Neuronal stem cell (in vitro differentiated cells): ENCODE data around the gene PIK3AP1.

Experiments used
- DNase-seq: peaks from one replicate; pipeline ENCODE4 v3.0.0-alpha.2; 2013; ENCODE audit warnings: low spot score
- H2AFZ ChIP-seq: one replicate; pipeline ENCODE4 v1.6.1; 2013; ENCODE audit warnings: mild to moderate bottlenecking, low read length, inconsistent platforms
- H2AK5ac ChIP-seq: 2 replicates; pipeline ENCODE4 v1.6.1; 2013; ENCODE audit warnings: low read depth, mild to moderate bottlenecking, inconsistent platforms, low read length, moderate library complexity, mixed read lengths
- H2BK120ac ChIP-seq: 2 replicates; pipeline ENCODE4 v1.6.1; 2013; ENCODE audit warnings: low read depth, mild to moderate bottlenecking, inconsistent platforms, low read length, moderate library complexity, mixed read lengths
- H2BK12ac ChIP-seq: one replicate; pipeline ENCODE4 v1.6.1; 2013; ENCODE audit warnings: low read length, inconsistent platforms
- H2BK15ac ChIP-seq: 2 replicates; pipeline ENCODE4 v1.6.1; 2013; ENCODE audit warnings: mild to moderate bottlenecking, low read length, inconsistent platforms, mixed read lengths
- H2BK5ac ChIP-seq: one replicate; pipeline ENCODE4 v1.6.1; 2013; ENCODE audit warnings: inconsistent platforms, mild to moderate bottlenecking, low read length, moderate library complexity
- H3K14ac ChIP-seq: one replicate; pipeline ENCODE4 v1.6.1; 2013; ENCODE audit warnings: low read length, inconsistent platforms
- H3K18ac ChIP-seq: 2 replicates; pipeline ENCODE4 v1.6.1; 2013; ENCODE audit warnings: low read length, inconsistent platforms
- H3K23ac ChIP-seq: 2 replicates; pipeline ENCODE4 v1.6.1; 2013; ENCODE audit warnings: low read depth, mild to moderate bottlenecking, mixed read lengths, low read length, inconsistent platforms; ENCODE audit not compliant: poor library complexity
- H3K27ac ChIP-seq: replicated peaks from 3 replicates; pipeline ENCODE4 v1.5.1; 2013; ENCODE audit warnings: low read length, inconsistent platforms
- H3K27me3 ChIP-seq, 3 experiments: 2 replicates each; pipeline ENCODE4 v1.6.1; 2013; ENCODE audit warnings: low read length in 3 of 3, mild to moderate bottlenecking in 2 of 3, inconsistent platforms in 1 of 3, low read depth in 1 of 3, mixed read lengths in 1 of 3, moderate library complexity in 1 of 3; ENCODE audit not compliant: control insufficient read depth in 3 of 3, insufficient read depth in 3 of 3
- H3K36me3 ChIP-seq, 2 donors: replicated peaks in 1 of 2; 2 replicates each; pipeline ENCODE4 v1.6.1; 2013; ENCODE audit warnings: low read length in 2 of 2; ENCODE audit not compliant: control insufficient read depth in 2 of 2, insufficient read depth in 2 of 2
- H3K4ac ChIP-seq: 2 replicates; pipeline ENCODE4 v1.6.1; 2013; ENCODE audit warnings: inconsistent platforms, mild to moderate bottlenecking, low read length, moderate library complexity
- H3K4me1 ChIP-seq, 2 donors: 1 replicate in 1 of 2; 2 replicates in 1 of 2; pipeline ENCODE4 v1.6.1; 2013; ENCODE audit warnings: low read length in 2 of 2, low read depth in 1 of 2; ENCODE audit not compliant: control insufficient read depth in 2 of 2, insufficient read depth in 1 of 2
- H3K4me2 ChIP-seq: one replicate; pipeline ENCODE4 v1.6.1; 2013; ENCODE audit warnings: mild to moderate bottlenecking, low read length, inconsistent platforms; ENCODE audit not compliant: insufficient read depth, poor library complexity, severe bottlenecking
- H3K4me3 ChIP-seq, 2 donors: 2 replicates each; pipeline ENCODE4 v1.5.1; 2013; ENCODE audit warnings: low read length in 2 of 2, mild to moderate bottlenecking in 2 of 2, inconsistent platforms in 1 of 2, moderate library complexity in 1 of 2
- H3K79me1 ChIP-seq: one replicate; pipeline ENCODE4 v1.6.1; 2013; ENCODE audit warnings: low read depth, mild to moderate bottlenecking, inconsistent platforms, low read length, moderate library complexity
- H3K9ac ChIP-seq: one replicate; pipeline ENCODE4 v1.6.1; 2013; ENCODE audit warnings: mild to moderate bottlenecking, low read depth, low read length, inconsistent platforms; ENCODE audit not compliant: poor library complexity
- H3K9me3 ChIP-seq, 2 donors: replicated peaks in 1 of 2; 2 replicates each; pipeline versions ENCODE3 to v1.6.1; 2013; ENCODE audit warnings: low read length in 2 of 2, mild to moderate bottlenecking in 2 of 2, inconsistent platforms in 1 of 2, low read depth in 1 of 2, mixed read lengths in 1 of 2, moderate library complexity in 1 of 2; ENCODE audit not compliant: control insufficient read depth in 2 of 2, insufficient read depth in 1 of 2
- H4K8ac ChIP-seq: one replicate; pipeline ENCODE4 v1.6.1; 2013; ENCODE audit warnings: low read depth, mild to moderate bottlenecking, inconsistent platforms, low read length, moderate library complexity
- H4K91ac ChIP-seq: one replicate; pipeline ENCODE4 v1.6.1; 2013; ENCODE audit warnings: low read length, low read depth, mild to moderate bottlenecking, inconsistent platforms; ENCODE audit not compliant: poor library complexity
- WGBS, 2 donors: extraction: QIAGEN DNeasy Blood & Tissue Kit; methylation state at CpG; one replicate each; pipeline ENCODE4 v1.1.7; 2013; ENCODE audit warnings: missing lambda C conversion rate in 2 of 2, mixed read lengths in 1 of 2; ENCODE audit not compliant: insufficient read length in 2 of 2, insufficient replicate concordance in 1 of 2; ENCODE audit errors: extremely low coverage in 2 of 2; 5-methylcytosine and 5-hydroxymethylcytosine counted together

PIK3AP1 gene

DNA sequence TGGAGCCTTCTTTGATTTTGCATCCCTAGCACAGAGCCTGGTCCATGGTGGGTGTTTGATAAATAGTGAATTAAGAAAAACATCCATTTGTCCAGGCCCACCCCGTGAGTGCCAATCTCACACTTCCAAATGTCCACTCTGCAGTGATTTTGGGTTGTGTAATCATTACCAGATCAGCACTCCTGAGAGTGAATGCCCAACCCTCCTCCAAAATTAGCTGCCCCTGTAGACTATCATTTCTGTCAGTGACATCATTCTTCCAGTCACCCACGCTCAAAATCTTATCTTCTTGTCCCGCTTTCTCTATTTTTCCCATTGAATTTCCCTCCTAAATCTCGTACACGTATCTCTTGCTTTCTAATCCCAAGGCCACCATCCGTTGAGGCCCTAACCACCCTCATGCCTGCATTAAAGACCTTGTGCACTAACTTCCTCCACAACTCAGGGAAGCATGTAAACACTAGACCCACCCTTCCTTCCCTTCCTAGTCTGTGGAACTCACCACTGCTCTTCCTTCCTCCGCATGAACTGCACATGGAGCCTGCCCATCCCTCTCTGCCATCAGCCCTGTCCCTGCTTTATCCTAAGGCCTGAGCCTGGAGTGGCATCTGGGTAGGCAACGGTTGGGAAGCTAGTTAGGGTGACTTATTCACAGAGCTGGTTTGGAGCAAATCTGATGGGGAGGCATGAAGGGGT, 32.8 kb downstream of the PIK3AP1 start:
- Histone ChIP-seq H3K4me1 (no peaks in the 10 kb centered on the region), H3K9ac (no peak overlapping the region), H4K8ac (no peak overlapping the region), H3K4me2 (no peak overlapping the region), H3K4ac (no peak overlapping the region), H2AFZ (no peak overlapping the region), H3K36me3 (no peaks in the 10 kb centered on the region), H2BK15ac (no peak overlapping the region), H3K79me1 (no peaks in the 10 kb centered on the region), H3K18ac (no peak overlapping the region), H4K91ac (no peak overlapping the region), H3K9me3 (no peaks in the 10 kb centered on the region), H3K23ac (no peak overlapping the region), H2AK5ac (no peak overlapping the region), H2BK5ac (no peak overlapping the region), H2BK120ac (no peak overlapping the region), H2BK12ac (no peak overlapping the region), H3K14ac (no peak overlapping the region), H3K4me3 (no peak overlapping the region), H3K27ac (no peak overlapping the region), H3K27me3 (peaks cover 0 to 7% (median 0%) of the 10 kb centered on the region in 3 experiments)
- DNase-seq = no peak
- WGBS, 2 donors = 100% methylated on average over 3 of the region's 8 CpGs; no CpG with 5 or more reads in 1 of the 2 donors

DNA sequence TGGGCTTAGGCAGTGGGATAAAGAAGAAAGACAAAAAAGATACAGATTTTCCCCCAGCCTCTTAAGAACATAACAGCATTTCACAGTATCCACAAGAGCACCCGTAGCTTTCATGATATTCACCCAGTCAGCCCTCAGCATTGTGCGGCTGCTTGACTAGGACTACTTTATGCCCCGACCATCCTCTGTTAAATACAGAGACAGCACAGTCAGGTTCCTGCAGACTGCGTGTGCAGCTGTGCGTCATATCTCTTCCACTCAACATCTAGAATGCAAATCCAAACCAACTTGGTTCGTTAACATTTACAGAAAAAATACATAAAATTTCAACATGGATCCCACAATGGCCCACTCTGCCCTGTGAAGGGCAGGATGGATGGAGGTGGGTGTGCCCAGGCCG, 33.8 kb downstream of the PIK3AP1 start:
- Histone ChIP-seq H3K79me1 (no peaks in the 10 kb centered on the region), H3K9me3 (no peaks in the 10 kb centered on the region), H2BK12ac (no peak overlapping the region), H3K18ac (no peak overlapping the region), H3K4me1 (no peaks in the 10 kb centered on the region), H2AFZ (no peak overlapping the region), H4K91ac (no peak overlapping the region), H3K23ac (no peak overlapping the region), H3K4me2 (no peak overlapping the region), H2BK15ac (no peak overlapping the region), H2BK120ac (no peak overlapping the region), H2BK5ac (no peak overlapping the region), H3K4me3 (no peak overlapping the region), H2AK5ac (no peak overlapping the region), H4K8ac (no peak overlapping the region), H3K36me3 (no peaks in the 10 kb centered on the region), H3K9ac (no peak overlapping the region), H3K14ac (no peak overlapping the region), H3K4ac (no peak overlapping the region), H3K27ac (no peak overlapping the region), H3K27me3 (peaks cover 0 to 7% (median 0%) of the 10 kb centered on the region in 3 experiments)
- WGBS, 2 donors = no CpG with 5 or more reads among the region's 7 CpGs
- no peak for DNase-seq

- H4K91ac ChIP-seq = no peak overlapping the region
- H3K4ac ChIP-seq = no peak overlapping the region
- H2BK120ac ChIP-seq = no peak overlapping the region
- no peak for DNase-seq
- H3K27ac ChIP-seq = no peak overlapping the region
- no peak overlapping the region for H3K14ac ChIP-seq
- H2BK5ac ChIP-seq = no peak overlapping the region
- H3K9me3 ChIP-seq = no peaks in the 10 kb centered on the region
- no peak overlapping the region for H3K23ac ChIP-seq
- H3K4me1 ChIP-seq = no peaks in the 10 kb centered on the region
- H3K9ac ChIP-seq = no peak overlapping the region
- H3K36me3 ChIP-seq = no peaks in the 10 kb centered on the region
- H2AFZ ChIP-seq = no peak overlapping the region
- H2BK12ac ChIP-seq = no peak overlapping the region
- peaks cover 0 to 3% (median 0%) of the 10 kb centered on the region in 3 experiments for H3K27me3 ChIP-seq
- H3K4me3 ChIP-seq = no peak overlapping the region
- no peaks in the 10 kb centered on the region for H3K79me1 ChIP-seq
- no CpG with 5 or more reads among the region's 3 CpGs for WGBS, 2 donors
- H3K4me2 ChIP-seq = no peak overlapping the region
- no peak overlapping the region for H3K18ac ChIP-seq
- no peak overlapping the region for H2AK5ac ChIP-seq
- no peak overlapping the region for H4K8ac ChIP-seq
- H2BK15ac ChIP-seq = no peak overlapping the region
Measured at GRCh38 chr10:96685306-96685705, 35.0 kb downstream of the PIK3AP1 start.

GRCh38 chr10:96684826-96685225, 35.5 kb downstream of the PIK3AP1 start:
- H3K9me3 ChIP-seq = no peaks in the 10 kb centered on the region
- WGBS, 2 donors = no CpG with 5 or more reads among the region's 4 CpGs
- H3K79me1 ChIP-seq = no peaks in the 10 kb centered on the region
- H3K23ac ChIP-seq = no peak overlapping the region
- H3K14ac ChIP-seq = no peak overlapping the region
- no peak overlapping the region for H3K4ac ChIP-seq
- H3K36me3 ChIP-seq = no peaks in the 10 kb centered on the region
- peaks cover 0 to 3% (median 0%) of the 10 kb centered on the region in 3 experiments for H3K27me3 ChIP-seq
- H4K91ac ChIP-seq = no peak overlapping the region
- H3K18ac ChIP-seq = no peak overlapping the region
- no peak overlapping the region for H2BK12ac ChIP-seq
- H2BK5ac ChIP-seq = no peak overlapping the region
- H3K4me2 ChIP-seq = no peak overlapping the region
- no peak overlapping the region for H2AFZ ChIP-seq
- no peak overlapping the region for H2AK5ac ChIP-seq
- no peak overlapping the region for H2BK120ac ChIP-seq
- DNase-seq = no peak
- no peak overlapping the region for H3K9ac ChIP-seq
- H3K27ac ChIP-seq = no peak overlapping the region
- no peak overlapping the region for H4K8ac ChIP-seq
- no peak overlapping the region for H3K4me3 ChIP-seq
- no peak overlapping the region for H2BK15ac ChIP-seq
- no peaks in the 10 kb centered on the region for H3K4me1 ChIP-seq
